NCI-H1436 treated with DMSO at 0.1 percent for 48 hours (cell line): ENCODE measurements around the gene USP46.

Experiments
- DNase-seq: peaks from one replicate; lab custom pipeline; 2025; lab: John Stamatoyannopoulos, UW

USP46 gene

GRCh38 chr4:52572936-52573485, 86.1 kb downstream of the USP46 start:
- DNase-seq: no peak

GRCh38 chr4:52568351-52568750, 90.8 kb downstream of the USP46 start:
- no peak for DNase-seq

- DNase-seq: no peak
Measured at GRCh38 chr4:52566136-52567031, 92.7 kb downstream of the USP46 start.

GRCh38 chr4:52560844-52561280, 98.2 kb downstream of the USP46 start:
- DNase-seq: no peak

GRCh38 chr4:52555356-52555716, 103.8 kb downstream of the USP46 start:
- no peak for DNase-seq

- no peak for DNase-seq
Measured at GRCh38 chr4:52554612-52555355, 104.3 kb downstream of the USP46 start.

- DNase-seq: no peak
Measured at GRCh38 chr4:52552778-52553177, 106.3 kb downstream of the USP46 start.

- DNase-seq: no peak
Measured at GRCh38 chr4:52551487-52551886, 107.6 kb downstream of the USP46 start.

- no peak for DNase-seq
Measured at GRCh38 chr4:52550186-52550585, 108.9 kb downstream of the USP46 start.

- no peak for DNase-seq
Measured at GRCh38 chr4:52548818-52549570, 110.1 kb downstream of the USP46 start.

GRCh38 chr4:52546449-52546848, 112.7 kb downstream of the USP46 start:
- no peak for DNase-seq

GRCh38 chr4:52545099-52546069, 113.7 kb downstream of the USP46 start:
- DNase-seq: no peak
